SHP77 treated with DMSO at 0.1 percent for 48 hours (cell line): ENCODE data around the gene ADGRG1.
"Not testable (repeated sequence)": the region's sequence is repeated elsewhere in the genome, so short reads cannot be mapped to it uniquely, and the experiment has no call there.

Experiments used
- DNase-seq: peaks from one replicate; lab custom pipeline; 2025; lab: John Stamatoyannopoulos, UW

ADGRG1 gene

GRCh38 chr16:57666353-57667047 lies 38.1 kb downstream of the ADGRG1 start:
- DNase-seq = no peak

GRCh38 chr16:57667048-57667525 lies 38.7 kb downstream of the ADGRG1 start:
- DNase-seq = no peak

- no peak for DNase-seq
Measured at GRCh38 chr16:57667526-57668262, 39.3 kb downstream of the ADGRG1 start.

GRCh38 chr16:57668263-57668571 lies 39.8 kb downstream of the ADGRG1 start, which contains the start of gene ADGRG3:
Gene ADGRG3 (plus strand): TSS chr16:57668306. CDS start chr16:57668348, 42 bp downstream.
- DNase-seq = no peak

GRCh38 chr16:57668630-57669475 lies 40.4 kb downstream of the ADGRG1 start:
- DNase-seq = no peak

- no peak for DNase-seq
Measured at GRCh38 chr16:57669476-57670162, 41.2 kb downstream of the ADGRG1 start.

- DNase-seq = no peak
Measured at GRCh38 chr16:57670196-57670595, 41.8 kb downstream of the ADGRG1 start.

GRCh38 chr16:57671451-57671850 lies 43.0 kb downstream of the ADGRG1 start:
- DNase-seq = not testable (repeated sequence)

GRCh38 chr16:57672416-57672815 lies 44.0 kb downstream of the ADGRG1 start:
- DNase-seq = no peak

GRCh38 chr16:57672824-57673223 lies 44.4 kb downstream of the ADGRG1 start:
- no peak for DNase-seq

- no peak for DNase-seq
Measured at GRCh38 chr16:57675741-57676551, 47.5 kb downstream of the ADGRG1 start.

GRCh38 chr16:57676553-57677085 lies 48.2 kb downstream of the ADGRG1 start:
- DNase-seq = no peak

GRCh38 chr16:57677622-57678369 lies 49.4 kb downstream of the ADGRG1 start:
- no peak for DNase-seq

- DNase-seq = no peak
Measured at GRCh38 chr16:57679016-57679415, 50.6 kb downstream of the ADGRG1 start.

GRCh38 chr16:57679767-57680482 lies 51.5 kb downstream of the ADGRG1 start:
- DNase-seq = no peak

- no peak for DNase-seq
Measured at GRCh38 chr16:57680842-57681375, 52.5 kb downstream of the ADGRG1 start.

GRCh38 chr16:57681950-57682728 lies 53.7 kb downstream of the ADGRG1 start:
- no peak for DNase-seq
